H1 (cell line): ENCODE data around the gene NPPA. TPM values are rescaled to one million over a fixed set of nuclear protein-coding genes. Genes with fewer than 3 reads are reported as not detected.

Experiments used
- HDAC2 ChIP-seq, 2 experiments: fragments of 300-600 bp in 1 of 2; sonication (generic) in 1 of 2; IDR thresholded peaks; 2 replicates each; pipeline ENCODE4 v1.6.1; 2011 to 2012; ENCODE audit warnings: low read depth in 2 of 2, low read length in 2 of 2, mild to moderate bottlenecking in 2 of 2, moderate library complexity in 2 of 2, borderline replicate concordance in 1 of 2, inconsistent platforms in 1 of 2
- polyA plus RNA-seq, 7 experiments: library from polyadenylated mRNA; depleted of rRNA in 3 of 7; stranded (reverse) in 5 of 7; unstranded in 2 of 7; fragments of >200 nt in 5 of 7; fragments of 200-250 nt in 2 of 7; gene quantifications; 1 replicate in 5 of 7; 2 replicates in 1 of 7; 4 replicates in 1 of 7; pipeline versions ENCODE4 v1.2.1 to v1.2.3, GENCODE V29; 2011 to 2013; ENCODE audit warnings: missing spikeins in 2 of 7, mixed read lengths in 2 of 7
- total RNA-seq: library from RNA; stranded (reverse); fragmentation: NEBNext Ultra II Directional; extraction: Animal tissue kit (Norgen Biotek cat#: 25700); gene quantifications from 2 replicates; pipeline ENCODE4 v1.2.1, GENCODE V29; 2021

Gene NPPA
- total and polyA plus RNA-seq, 2 of the 8 experiments (the other 6 are each of a cell fraction or from before 2014, with no cell fraction given) = not detected

DNA sequence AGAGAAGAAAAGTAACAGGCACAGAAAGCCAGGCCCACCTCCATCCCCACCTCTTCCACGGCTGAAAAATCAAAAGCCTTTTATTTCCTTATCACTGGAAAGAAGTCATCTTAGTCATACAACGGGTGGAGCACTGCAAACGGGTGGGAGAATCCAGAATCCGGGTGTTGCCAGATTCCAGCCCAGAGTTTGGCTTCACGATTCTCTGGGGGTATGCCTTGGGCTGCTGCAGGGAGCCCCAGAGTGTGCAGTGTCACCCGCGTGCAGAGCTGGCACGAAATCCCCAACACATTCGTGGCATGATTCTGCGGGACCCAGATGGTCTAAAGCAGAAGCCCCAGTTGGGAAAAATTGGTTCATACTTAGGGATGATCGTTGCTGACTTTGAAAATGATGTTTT is 2.6 kb upstream of the NPPA start (continued):
- TF ChIP-seq HDAC2 (IDR thresholded peaks at IDR 0.05; ENCODE audit: borderline replicate concordance in 1 of 2, low read depth in 2 of 2, low read length in 2 of 2) = no peak
